ENCODE results near the gene RPS6KC1.
"Not testable (repeated sequence)": the region's sequence is repeated elsewhere in the genome, so short reads cannot be mapped to it uniquely, and the experiment has no call there.

The RPS6KC1 gene

DNA sequence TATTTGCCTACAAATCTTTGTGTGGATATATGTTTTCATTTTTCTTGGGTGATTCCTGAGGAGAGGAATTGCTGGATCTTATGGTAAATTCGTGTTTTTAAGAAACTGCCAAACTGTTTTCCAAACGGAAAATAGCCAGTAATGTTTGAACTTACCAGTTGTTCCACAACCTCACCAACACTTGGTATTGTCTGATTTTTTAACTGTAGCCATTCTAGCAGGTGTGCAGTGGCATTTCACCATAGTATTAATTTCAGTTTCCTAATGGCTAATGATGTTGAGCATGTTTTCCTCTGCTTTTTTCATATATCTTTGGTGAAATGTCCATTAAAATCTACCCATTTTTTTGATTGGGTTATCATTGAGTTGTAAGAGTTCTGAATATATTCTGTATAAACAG is 56.6 kb downstream of the RPS6KC1 start:
- no peak for DNase-seq

DNA sequence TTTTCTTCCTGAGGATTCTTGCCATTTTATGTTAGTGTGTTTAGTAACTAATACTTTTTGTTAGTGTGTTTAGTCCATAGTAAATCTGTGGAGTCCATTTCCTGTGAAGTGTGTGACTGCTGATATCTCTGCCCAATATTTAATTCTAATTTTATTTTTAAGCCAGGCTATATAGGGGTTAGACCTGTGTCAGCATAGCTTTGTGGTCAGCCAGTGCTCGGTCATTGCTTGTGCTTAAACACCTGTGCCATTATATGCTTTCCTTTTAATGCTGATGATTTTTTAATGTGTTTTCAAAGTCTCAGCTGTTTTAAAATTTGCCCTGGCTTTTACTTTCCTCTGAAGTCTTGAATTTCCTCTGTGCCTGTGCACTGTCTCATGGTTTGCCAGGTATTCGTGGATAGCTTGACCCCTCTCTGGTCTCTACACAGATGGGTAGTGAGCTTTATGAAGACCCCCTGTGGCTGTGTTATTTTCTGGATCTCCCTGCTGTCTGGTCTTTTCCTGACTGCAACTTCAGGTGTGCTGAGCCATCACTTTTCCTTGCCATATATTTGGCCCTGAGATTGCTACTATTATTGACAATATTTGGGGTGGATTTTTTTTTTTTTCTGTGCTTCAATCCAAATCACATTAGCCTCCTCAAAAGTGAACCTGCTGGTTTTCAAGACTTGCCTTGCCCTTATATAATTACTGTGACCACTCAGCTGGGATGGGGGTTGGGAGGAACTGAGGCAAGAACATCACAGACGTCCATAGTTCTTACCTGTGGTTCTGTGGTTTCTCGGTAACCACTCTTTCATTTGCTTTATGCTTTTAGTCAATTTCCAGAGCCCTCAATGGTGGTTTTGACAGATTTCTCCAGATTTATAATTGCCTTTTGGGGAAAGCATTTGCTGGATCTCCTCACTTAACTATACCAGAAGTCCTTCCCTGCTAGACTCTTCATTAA is 59.6 kb downstream of the RPS6KC1 start:
- DNase-seq: no peak

DNA sequence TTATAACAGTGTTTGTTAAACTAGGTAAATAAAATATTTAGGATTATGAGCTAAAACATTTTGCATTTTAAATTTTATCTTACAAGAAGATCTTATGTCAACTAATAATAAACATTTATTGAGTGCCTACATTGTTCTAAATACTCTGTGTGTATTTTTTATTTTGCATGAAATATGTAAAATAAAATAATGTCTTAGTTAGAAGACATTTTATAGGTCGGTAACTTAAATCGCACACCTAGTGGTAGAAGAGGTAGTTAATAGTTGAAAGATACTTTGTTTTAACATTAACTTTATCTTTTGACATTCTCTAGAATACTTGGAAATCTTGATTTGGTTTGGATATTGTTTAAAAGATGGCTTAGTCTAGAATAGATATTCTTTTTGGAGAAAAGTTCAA is 60.5 kb downstream of the RPS6KC1 start:
- no peak for DNase-seq

GRCh38 chr1:213112723-213113122 is 61.7 kb downstream of the RPS6KC1 start:
- DNase-seq: not testable (repeated sequence)

DNA sequence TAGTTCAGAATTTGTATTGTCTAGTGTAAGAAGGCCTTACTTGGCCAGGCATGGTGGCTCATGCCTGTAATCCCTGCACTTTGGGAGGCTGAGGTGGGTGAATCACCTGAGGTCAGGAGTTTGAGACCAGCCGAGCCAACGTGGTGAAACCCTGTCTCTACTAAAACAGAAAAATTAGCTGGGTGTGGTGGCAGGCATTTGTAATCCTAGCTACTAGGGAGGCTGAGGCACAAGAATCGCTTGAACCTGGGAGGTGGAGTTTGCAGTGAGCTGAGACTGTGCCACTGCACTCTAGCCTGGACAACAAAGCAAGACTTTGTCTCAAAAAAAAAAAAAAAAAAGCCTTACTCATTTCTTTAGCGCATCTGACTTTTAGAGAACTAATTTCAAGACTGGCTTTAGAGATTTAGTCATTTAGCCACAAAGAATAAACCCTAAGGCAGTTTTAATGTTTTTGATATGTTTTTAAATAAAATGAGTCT is 66.7 kb downstream of the RPS6KC1 start:
- not testable (repeated sequence) for DNase-seq

DNA sequence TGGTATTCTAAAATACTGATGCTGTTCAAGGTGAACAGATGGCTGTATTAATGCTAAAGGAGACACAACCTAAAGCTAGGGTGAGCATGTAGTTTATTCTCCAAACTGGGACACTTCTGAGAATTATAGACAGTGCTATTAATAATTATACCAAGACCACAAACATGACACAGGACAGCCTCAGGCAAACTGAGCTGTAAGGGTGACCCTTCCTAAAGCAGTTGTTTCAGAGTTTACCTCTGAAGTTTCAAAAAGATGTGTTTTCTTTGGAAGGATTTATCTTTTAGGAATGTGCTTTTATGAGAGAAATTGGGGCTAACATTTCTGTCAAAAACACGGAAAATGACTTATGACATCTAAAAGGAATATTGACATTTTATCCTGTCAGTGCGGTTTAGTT is 68.8 kb downstream of the RPS6KC1 start:
- DNase-seq: no peak

- DNase-seq: no peak
Measured at GRCh38 chr1:213120386-213120785, 69.3 kb downstream of the RPS6KC1 start.

DNA sequence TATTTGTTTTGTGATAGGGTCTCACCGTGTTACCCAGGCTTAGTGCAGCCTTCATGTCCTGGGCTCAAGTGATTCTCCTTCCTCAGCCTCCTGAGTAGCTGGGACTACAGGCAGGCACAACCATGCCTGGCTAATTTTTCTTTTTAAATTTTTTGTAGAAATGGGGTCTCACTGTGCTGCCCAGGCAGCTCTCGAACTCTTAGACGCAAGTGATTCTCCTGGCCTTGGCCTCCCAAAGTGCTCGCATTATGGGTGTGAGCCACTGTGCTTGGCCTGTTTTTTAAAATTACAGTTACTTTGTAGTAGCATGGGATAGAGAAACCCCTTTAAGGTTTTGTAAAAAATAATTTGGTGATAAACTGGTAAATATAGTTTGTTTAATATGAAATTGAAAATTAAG is 69.9 kb downstream of the RPS6KC1 start:
- no peak for DNase-seq

DNA sequence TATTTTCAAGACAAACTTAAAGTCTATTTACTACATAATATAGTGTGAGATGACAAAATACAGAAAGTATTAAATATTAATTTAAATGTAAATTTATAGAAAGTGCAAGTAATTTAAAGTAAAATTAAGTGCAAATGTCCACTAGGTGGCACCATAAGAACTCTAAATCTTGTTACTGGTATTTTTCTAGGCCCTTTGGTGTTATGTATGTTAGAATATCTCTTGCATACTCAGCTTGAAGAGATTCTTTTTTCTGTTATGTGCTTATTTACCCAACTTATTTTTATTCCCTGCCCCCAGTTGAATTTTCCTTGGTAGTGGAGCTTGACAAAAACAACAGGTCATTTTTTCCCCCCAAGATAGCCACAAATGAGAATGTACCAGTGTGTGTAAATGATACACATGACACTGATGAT is 71.5 kb downstream of the RPS6KC1 start:
- peak; percentile 73 for DNase-seq

- DNase-seq: no peak
Measured at GRCh38 chr1:213123087-213123486, 72.0 kb downstream of the RPS6KC1 start.

DNA sequence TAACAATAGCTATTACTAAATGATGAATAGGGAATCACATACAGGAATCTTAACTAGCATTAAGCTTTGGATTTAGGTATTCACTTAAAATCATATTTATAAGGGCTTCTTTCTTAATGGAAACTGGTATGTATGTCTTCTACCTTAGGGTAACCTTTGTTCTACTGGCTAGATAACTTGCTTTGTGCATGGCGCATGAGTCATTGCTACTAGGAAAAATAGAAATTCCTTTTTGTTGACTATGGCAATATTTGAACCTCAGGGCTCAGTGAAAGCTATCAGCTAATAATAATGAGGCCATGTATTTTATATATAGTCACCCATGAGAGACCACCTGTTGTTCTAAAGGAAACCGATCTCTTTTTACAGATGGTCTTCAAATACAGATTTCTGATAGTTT is 72.5 kb downstream of the RPS6KC1 start:
- DNase-seq: no peak

GRCh38 chr1:213124590-213124989 is 73.5 kb downstream of the RPS6KC1 start:
- DNase-seq: no peak

DNA sequence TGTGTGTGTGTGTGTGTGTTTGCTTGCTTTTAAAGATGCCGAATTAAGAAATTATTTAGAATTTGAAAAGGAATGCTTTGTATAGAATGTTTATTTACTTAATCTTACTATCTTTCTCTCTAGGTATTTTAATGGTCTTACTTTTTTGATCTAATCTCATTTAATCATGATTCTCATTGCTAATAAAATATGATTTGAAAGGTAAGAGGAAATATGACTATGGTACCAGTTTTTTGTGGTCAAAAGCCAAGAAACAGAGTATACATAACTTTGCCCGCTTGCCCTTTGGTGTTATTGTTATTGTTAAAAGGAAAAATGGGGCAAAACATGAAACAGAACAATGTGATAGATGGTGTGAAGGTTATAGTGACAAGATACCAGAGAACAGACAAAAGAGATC is 74.6 kb downstream of the RPS6KC1 start:
- no peak for DNase-seq

- no peak for DNase-seq
Measured at GRCh38 chr1:213127074-213127473, 76.0 kb downstream of the RPS6KC1 start.

DNA sequence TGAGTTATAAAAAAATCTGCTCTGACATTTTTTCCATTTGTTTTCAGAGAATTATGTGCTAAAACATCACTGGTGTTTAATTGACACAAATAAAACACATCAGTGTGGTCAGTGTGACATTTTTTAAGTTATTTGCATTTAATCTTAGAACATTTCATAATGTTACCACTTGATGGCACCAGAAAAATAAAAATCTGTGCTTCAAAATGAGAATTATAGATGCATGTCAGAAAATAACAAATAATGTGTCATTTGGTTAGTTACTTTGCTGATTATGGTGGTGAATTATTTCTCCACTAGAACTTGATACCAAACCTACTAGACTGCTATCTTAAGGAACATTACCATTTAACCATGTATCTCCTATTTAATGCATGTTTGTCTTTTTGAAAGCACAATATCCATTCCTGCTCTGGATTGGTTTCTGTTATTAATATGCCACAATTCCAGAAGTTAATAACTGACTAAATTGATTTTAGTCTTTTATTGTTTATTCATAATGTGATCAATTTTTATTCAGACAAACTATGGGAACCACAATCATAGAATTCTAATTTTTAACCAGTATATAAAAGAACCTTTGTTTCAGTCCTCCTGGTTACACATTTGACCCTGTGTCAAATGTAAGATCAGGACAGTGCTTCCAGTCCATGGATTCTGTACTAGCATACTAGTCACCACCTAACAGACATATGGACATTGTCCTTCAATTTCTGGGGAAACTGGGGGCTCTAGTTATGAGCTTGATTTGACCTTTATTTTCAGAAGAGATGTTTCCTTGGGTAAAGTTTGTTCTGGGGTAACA is 81.0 kb downstream of the RPS6KC1 start:
- DNase-seq: peak; percentile 35

- DNase-seq: peak; percentile 11
Measured at GRCh38 chr1:213135572-213135971, 84.5 kb downstream of the RPS6KC1 start.

DNA sequence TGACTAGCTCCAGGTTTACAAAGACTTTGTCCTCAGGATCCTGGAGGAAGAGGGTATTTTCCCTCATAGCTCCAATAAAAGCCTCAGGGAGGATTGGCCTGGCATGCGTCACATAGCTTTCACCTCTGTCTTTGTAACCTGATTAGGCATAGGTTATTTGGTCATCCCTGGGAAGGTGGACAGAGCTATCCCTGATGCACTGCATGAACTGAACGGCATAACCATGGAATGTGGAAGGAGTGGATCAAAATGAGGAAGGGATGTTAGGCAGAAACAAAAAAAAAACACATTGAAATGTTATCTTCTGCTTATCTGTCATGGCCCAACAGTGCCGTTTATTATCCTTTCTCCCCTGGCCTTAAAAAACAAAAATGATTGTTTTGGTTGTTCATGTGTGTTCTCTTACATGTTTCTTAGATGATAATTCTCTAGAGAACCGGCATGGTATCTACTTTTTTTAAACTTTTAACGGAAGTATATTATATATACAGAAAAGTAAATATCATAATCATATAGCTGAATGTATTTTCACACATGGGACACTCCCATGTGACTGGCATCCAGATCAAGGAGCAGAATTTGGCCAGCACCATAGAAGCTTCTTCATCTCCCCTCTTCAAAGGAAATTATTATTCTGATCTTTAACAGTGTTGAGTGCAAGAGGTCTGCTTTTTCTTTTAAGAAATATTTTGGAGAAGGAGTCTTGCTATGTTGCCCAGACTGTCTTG is 85.3 kb downstream of the RPS6KC1 start:
- no peak for DNase-seq

- DNase-seq: peak; percentile 75
Measured at GRCh38 chr1:213138391-213138790, 87.3 kb downstream of the RPS6KC1 start.

- no peak for DNase-seq
Measured at GRCh38 chr1:213138892-213139291, 87.9 kb downstream of the RPS6KC1 start.

- DNase-seq: no peak
Measured at GRCh38 chr1:213148905-213149304, 97.9 kb downstream of the RPS6KC1 start.

DNA sequence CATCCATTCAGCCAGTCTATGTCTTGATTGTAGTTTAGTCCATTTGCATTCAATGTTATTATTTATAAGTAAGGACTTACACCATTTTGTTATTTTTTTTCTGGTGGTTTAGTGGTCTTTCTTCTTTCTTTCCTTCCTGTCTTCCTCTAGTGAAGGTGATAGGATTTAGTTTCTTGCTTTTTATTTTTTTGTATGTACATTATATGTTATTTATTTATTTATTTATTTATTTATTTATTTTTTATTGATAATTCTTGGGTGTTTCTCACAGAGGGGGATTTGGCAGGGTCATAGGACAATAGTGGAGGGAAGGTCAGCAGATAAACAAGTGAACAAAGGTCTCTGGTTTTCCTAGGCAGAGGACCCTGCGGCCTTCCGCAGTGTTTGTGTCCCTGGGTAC is 99.0 kb downstream of the RPS6KC1 start:
- not testable (repeated sequence) for DNase-seq

DNA sequence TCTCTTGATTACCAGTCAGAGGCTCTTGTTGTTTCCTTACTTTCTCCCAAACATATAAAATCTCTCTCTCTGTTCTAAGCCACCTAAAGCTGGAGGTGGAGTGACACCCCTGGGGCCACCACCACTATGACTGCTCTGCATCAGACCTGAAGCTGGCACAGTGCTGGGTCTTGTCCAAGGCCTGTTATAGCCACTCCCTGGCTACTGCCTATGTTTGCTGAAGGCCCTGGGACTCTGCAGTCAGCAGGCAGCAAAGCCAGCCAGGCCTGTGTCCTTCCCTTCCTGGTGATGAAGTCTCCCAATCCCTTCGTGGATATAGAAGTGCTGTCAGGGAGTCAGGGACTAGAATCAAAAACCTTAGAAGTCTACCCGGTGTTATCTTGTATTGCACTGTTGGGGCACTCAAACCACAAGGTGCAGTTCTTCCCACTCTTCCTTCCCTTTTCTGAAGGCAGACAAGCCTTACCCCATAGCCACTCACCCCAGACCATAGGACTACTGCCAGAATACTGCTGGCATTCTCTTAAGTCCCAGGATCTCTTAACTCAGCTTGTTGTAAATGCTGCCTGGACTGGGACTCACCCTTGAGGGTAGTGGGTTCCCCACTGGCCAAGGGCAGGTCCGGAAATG is 103.1 kb downstream of the RPS6KC1 start:
- no peak for DNase-seq

DNA sequence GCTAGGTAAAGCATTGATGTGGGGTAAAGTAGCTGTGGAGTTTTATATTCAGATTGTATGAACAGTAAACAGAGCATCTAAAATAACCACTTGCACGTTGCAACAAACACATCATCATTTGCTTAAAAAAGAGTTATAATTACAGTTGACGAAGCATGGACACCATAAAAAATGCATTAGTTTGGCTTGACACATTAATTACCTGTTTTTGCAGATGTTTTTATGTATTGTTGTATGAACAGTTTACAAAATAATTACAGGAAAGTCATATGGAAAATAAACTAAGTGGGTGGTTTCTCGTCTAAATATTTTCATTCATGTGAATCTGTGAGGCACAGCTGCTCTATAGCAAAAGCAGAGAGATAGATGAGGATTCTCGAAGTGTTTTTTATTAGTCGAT is 108.3 kb downstream of the RPS6KC1 start:
- no peak for DNase-seq

Data from NCI-H510A treated with DMSO at 0.1 percent for 48 hours (cell line).